NCI-H187 treated with DMSO at 0.1 percent for 48 hours (cell line): ENCODE results near the gene KANSL3.
"Not testable (repeated sequence)": the region's sequence is repeated elsewhere in the genome, so short reads cannot be mapped to it uniquely, and the experiment has no call there.

ENCODE experiments used
- DNase-seq: peaks from one replicate; lab custom pipeline; 2025; lab: John Stamatoyannopoulos, UW

KANSL3 gene

DNA sequence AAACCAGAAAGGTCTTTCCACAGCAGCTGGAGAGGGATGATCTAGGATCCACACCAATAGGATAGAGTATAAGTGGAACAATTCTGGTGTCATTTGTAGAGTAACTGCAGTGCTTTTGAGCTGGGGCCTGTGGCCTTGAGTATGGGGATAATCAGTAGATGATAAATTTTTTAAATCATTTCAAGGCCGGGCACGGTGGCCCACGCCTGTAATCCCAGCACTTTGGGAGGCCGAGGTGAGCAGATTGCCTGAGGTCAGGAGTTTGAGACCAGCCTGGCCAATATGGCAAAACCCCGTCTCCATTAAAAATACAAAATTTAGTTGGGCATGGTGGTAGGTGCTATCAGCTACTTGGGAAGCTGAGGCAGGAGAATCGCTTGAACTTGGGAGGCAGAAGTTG lies 80.7 kb downstream of the KANSL3 start:
- DNase-seq = not testable (repeated sequence)

DNA sequence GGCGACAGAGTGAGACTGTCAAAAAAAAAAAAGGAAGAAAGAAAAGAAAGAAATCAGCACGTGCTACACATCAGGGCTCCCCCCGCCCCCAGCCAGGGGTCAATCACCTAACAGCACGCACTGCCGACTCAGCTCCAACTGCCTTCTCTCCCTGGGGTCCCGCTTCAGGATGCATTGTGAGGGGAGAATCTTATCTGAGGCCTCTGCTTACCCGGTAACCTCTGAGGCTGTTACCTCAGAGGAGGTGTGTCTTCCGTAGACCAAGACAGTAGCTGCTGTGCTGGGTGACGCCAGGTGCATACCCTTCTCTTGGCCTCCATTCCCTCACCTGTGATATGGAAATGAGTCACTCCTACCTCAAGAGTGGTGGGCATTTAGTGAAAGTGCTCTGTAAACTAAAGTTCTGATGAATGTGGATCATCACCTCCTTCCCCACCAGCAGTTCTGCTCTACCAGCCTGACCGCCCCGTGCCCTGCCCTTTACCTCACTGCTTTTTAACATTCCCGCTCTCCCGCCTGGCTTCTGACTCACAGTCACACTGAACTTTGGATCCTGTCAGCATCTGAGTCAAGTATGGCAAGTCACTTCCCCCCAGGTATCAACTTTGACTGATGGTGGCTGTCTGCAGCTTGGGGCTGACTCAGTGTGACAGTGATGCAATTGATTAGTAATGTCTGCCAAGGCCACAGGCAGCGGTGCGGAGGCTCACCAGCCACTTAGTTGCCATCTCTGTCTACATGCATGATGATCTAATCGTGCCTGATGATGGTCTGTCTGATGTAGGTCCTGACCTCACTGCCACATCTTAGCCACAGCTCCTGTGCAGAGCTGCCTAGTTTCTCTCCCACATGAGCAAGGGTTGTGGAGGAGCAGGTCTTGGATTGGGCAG lies 81.4 kb downstream of the KANSL3 start:
- no peak for DNase-seq

DNA sequence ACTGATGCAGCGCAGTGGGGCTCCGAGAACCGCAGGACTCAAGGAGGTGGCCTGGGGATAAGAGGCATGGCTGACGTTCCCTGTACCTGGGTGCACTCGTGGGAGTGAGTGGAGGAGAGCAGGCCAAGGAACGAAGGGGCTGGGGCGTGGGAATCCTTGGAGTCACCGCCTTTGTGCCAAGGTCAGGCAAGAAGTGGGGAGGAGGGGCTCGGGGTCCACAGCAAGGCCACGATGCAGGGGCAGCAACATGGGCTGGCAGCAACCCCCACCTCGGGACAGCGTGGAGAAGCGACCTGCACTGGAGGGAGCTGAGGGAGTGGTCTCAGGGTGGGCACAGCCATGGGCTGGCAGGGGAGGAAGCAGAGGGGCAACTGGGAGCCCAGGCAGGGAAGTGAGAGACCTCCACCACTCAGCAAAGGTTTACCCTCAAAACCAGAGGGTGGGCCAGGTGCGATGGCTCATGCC lies 82.9 kb downstream of the KANSL3 start:
- DNase-seq = no peak

DNA sequence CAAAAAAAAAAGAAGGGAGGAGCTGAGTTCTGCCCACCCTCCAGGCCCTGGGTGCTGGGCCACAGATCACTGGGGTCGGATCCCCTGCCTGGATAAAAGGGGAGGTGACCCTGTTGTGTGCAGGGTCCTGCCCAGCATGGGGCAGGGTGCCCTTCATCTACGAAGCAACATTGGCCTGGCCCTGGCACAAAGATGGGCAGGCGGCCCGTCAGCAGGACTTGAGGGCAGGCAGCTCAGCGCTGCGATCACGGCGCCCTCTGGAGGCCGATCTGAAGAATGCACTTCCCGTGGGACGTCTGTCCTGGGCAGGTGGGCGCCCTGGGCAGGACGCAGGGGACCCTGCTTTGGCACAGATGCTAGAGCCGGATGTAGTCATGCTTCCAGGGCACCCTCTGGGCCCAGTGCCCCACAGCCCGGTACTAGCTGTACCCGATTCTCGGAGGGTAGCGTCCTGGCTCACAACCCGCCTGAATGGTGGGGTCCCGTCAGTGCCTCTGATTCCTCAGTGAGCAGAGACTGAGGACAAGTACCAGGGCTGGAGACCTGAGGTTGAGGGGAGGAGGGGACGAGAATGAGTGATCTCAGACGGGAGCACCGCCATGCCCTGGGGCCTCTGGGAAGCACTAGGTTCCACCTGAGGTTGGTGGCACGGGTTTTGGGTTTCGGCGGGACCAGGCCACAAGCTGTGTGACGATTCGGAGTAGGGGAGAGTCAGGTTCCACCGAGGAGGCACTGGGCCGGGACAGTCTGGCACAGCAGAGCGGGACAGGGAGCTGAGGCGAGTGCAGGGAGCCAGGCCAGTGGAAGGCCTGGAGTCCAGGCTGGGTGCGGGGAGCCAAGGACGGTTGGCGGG lies 83.6 kb downstream of the KANSL3 start:
- no peak for DNase-seq

DNA sequence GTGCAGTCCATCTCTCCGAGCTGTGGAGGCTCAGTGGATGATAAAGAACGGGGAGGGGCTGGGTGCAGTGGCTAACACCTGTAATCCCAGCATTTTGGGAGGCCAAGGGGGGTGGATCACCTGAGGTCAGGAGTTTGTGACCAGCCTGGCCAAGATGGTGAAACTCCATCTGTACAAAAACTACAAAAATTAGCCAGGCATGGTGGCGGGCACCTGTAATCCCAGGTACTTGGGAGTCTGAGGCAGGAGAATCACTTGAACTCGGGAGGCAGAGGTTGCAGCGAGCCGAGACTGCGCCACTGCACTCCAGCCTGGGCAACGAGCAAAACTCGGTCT lies 84.2 kb downstream of the KANSL3 start:
- not testable (repeated sequence) for DNase-seq

DNA sequence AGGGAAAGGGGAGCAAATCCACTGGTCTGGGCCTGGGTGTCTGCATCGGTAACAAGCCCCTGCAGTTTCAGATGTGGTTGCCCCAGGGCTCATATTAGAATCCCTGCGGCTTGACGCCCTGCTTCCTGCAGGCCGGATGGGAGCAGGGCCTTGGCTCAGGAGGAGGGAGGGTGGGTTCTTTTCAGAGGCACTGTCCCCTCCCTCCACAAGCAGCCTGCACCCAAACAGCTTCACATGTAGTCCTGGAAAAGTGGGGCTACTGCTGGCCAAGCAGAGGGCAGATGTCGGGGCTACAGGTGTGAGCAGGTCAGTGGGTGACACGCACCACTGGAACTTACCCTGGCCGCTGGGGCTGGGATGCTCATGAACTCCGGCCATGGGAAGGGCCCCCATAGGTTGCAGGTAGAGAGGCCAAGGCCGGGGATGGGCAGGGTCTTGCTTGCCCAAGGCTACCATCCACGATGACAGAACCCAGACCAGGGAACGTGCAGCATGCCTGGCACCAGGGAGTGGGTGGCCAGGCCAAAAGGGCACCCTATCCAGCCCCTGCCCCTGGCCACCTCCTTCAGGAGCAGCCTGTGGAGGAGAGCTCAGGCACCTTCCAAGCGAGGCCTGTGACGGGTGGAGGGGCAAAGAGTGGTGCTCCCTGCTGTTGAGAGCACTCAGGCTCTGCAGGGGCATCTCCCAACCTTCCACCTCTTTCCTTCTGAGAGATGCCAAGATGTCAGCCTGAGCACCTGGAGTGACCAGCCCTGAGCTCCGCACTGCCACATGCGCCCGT lies 84.7 kb downstream of the KANSL3 start:
- no peak for DNase-seq

DNA sequence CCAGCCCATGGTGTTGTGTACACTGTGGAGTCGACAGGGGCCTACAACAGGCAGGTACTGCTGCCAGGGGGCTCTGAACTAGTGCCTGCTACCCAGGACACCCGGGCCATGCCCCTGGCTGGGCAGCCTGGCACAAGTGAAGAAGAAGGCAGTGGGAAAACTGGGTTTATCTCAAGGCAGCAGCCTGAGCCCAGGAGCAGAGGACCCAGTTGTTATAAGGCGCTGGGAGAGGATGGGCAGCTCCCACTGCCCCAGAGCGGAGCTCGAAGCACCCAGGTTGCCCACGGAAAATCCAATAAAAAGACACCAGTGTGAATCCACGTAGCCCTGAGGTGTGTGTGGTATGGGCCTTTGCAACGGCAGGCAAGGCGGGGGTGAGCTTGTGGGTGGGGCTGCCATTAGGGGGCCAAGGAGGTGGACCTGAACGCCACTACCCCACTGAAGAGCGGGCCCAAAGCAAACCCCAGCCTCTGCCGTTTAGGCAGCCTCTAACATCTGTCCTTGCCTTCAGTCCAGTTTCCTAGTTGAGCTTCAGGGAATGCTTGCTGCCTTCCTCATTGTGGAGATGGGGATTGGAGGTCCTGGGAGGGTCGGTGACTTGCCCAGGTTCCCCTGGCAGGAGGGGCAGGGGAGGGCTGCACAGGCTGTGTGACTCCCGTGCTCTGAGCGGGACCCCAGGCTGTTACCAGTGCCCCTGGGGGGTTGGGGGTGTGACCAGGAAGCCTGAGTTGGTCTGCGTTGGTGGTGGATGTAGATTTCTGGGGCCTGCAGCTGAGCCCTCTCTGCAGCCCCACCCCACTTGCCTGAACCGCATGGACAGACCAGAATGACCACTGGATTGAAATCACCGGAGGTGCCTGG lies 85.6 kb downstream of the KANSL3 start:
- DNase-seq = no peak

DNA sequence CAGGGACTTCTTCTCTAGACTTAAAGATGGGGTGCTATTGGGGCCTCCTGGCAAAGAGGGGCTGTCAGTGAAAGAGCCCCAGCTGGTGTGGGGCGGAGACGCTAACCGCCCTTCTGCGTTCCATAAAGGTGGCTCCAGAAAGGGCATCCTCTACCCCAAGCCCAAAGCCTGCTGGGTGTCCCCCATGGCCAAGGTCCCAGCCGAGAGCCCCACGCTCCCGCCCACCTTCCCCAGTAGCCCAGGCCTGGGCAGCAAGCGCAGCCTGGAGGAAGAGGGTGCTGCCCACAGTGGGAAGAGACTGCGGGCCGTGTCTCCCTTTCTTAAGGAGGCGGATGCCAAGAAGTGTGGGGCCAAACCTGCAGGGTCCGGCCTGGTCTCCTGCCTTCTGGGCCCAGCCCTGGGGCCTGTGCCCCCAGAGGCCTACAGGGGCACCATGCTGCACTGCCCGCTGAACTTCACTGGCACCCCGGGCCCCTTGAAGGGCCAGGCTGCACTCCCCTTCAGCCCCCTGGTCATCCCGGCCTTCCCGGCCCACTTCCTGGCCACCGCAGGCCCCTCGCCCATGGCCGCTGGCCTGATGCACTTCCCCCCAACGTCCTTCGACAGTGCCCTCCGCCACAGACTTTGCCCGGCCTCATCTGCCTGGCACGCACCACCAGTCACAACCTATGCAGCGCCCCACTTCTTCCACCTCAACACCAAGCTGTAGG lies 86.4 kb downstream of the KANSL3 start:
- no peak for DNase-seq

DNA sequence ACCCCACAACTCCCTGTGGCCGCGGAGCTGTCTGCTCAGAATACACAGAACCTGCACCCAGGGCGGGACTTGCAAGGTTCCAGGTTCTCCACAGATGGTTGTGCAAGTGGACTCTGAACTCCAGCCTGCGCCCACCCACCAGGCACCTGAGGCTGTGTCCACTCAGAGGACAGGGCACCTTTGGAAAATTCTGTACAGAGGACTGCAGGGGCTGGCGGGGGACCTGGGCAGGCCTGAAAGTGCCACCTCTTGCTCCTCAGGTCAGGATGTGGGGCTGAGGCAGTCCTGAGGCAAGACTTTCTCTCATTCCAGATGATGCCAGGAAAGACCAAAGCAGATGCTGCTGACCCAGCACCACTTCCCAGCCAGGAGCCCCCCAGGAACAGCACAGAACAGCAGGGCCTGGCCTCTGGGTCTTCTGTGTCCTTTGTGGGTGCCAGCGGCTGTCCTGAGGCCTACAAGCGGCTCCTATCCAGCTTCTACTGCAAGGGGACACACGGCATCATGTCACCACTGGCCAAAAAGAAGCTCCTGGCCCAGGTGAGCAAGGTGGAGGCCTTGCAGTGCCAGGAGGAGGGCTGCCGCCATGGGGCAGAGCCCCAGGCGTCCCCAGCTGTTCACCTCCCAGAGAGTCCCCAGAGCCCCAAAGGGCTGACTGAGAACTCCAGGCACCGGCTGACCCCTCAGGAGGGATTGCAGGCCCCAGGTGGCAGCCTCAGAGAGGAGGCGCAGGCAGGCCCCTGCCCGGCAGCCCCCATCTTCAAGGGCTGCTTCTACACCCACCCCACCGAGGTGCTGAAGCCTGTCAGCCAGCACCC lies 87.1 kb downstream of the KANSL3 start:
- no peak for DNase-seq

DNA sequence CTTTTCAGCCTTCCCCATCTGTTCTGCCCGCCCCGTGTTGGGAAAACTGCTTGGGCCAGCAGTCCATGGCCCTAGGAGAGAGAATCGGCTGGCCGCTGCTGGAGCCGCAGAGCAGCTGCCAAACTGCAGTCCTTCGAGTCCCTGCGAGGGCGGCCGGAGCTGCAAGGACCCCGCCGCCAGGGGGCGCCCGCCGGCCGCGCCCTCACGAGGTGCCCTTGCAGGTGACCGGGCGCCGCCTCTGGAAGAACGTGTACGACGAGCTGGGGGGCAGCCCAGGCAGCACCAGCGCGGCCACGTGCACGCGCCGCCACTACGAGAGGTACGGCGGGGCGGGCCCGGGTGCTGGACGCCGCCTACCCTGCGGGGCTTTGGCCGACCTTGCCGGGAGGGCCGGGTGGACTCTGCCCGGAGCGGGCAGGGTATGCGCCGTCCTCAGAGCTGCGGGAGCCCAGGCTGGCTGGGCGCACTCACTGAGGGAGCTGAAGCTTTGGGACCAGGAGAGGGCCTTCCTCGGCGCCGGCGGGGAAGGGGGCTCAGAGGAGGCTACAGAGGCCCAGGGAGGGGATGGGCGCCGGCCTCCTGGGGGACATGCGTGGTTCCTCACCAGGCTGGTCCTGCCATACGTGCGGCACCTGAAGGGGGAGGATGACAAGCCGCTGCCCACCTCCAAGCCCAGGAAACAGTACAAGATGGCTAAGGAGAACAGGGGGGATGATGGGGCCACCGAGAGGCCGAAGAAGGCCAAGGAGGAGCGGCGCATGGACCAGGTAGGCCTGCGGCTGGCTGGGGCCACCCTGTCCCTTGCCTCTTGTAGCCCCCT lies 87.9 kb downstream of the KANSL3 start:
- no peak for DNase-seq

DNA sequence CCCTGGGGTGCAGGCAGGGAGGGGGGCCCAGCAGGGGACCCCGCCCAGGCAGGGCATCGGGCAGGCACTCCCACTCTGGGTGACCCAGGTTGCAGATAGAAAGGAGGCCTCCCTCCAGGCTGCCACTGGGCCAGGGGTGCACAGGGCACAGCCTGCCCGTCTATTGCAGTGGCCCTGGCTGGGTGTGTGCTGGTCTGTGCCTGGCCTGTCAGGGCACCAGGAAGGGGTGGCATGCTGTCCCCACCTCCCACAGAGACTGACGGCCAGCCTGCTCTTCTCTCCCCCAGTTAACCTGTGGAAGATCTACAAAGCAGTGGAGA lies 88.7 kb downstream of the KANSL3 start:
- no peak for DNase-seq

DNA sequence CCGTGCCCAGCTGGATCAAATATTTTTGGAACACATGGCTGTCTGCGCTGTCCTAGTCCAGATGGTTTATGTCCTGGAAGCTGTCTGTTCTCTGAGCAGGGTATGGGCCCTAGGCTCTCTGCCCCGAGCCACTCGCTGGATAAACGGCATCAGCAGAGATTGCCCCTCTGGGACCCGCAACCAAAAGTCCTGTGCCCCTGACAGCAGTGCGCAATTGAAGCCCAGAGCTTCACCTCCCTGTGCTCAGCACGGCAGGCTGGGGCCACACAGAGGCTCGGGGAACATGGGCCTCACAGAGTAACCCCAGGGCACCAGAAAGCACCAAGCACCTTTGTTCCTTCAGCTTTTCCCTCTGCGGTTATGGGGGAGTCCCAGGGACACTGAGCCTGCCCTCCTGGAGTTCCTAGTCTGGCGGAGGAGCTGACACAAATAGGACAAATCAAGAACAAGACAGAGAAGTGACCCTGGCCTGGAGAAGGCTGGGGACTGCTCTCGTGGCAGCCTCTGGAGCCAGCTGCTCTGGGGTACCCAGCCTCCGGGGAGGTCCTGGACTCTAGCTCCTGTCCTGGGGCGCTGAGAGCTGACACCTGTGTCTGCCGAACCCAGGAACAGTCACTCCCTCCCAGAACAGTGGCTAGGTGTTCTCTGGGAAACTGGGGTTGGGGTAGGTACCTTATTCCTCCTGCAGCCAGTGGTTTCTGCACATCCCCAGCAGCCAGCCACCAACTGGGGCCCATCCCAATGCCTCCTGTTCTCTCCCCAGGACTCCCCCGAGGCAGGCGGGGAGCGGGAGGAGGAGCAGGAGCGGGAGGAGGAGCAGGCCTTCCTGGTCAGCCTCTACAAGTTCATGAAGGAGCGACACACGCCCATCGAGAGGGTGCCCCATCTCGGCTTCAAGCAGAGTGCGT lies 89.3 kb downstream of the KANSL3 start:
- DNase-seq = no peak

DNA sequence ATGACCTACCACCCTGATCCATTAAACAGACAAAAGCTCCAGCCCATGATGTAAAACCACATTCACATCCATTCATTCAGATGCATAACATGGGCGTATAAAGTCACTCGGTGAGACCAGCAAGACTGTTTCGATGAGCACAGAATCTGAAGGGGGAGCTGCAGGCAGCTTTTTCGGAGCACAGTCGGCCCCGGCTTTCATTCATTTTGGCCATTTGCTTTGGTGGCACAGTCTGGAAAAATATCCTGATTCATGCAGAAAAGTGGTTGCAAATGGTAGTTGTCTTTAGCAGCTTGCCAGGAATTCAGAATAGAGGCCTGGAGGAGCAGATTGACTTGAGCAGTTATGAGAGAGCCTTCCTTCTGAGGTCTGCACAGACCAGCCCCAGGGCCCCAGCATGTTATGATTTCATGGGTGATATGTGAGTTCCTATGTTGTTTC lies 90.4 kb downstream of the KANSL3 start:
- DNase-seq = no peak

DNA sequence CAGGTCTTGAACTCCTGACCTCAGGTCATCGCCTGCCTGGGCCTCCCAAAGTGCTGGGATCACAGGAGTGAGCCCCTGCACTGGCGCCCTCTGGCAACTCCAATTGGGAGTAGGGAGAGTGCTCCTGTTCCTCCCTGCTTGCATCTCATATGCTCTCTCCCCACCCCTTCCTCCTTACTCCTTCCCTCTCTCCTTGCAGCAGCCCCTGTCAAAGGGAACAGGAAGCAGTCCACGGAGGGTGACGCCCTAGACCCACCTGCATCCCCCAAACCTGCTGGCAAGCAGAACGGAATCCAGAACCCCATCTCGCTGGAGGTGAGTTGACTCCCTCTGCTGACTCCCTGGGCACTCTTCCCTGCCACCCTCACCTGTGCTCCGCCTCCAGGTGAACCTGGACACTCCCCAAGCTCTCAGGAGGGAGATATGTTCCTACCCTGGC lies 90.9 kb downstream of the KANSL3 start:
- DNase-seq = no peak

DNA sequence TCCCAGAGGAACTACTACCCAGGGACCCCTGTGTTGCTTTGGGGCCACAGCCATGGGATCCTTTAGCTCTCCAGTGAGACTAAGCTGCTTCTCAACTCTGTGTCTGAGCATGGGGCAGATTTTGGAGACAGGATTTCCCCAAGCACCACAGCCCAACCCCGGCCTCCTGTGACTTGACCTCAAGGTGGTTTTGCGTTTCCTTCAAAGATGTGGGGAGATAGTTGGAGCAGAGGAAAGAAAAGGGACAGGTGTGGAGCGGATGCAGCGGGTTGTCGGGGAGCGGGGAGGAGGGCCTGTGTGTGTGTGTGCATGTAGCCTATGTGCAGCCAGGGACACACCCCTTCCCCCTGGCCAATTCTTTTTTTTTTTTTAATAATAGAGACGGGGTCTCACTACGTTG lies 91.3 kb downstream of the KANSL3 start:
- no peak for DNase-seq

DNA sequence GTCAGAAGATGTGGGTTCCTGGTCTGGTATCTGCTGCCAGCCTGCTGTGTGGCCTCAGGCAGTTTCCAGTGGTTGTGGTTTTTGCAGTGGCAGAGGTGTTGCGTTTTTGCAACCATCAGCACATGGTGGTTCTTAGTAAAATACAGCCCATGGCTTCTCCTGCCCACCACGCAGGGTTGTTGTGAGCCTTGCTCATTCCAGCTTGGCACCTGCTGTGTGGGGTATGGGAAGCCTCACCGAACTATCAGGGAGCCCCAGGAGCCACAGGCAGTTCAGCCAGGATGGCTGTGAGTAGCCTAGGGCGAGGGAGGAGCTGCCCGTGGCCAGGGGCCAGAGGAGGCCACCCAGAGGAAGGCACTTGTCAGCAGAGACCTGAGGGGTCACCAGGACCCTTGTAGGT lies 91.8 kb downstream of the KANSL3 start:
- no peak for DNase-seq
